HG02610 (cell line): Measurements from ENCODE around the gene NFASC.

Experiments used
- ATAC-seq: cut with Tn5 transposase; IDR thresholded peaks from one replicate; pipeline ENCODE4 v1.9.1; 2021; ENCODE audit warnings: mild to moderate bottlenecking, moderate library complexity; ENCODE audit not compliant: unreplicated experiment

NFASC gene

DNA sequence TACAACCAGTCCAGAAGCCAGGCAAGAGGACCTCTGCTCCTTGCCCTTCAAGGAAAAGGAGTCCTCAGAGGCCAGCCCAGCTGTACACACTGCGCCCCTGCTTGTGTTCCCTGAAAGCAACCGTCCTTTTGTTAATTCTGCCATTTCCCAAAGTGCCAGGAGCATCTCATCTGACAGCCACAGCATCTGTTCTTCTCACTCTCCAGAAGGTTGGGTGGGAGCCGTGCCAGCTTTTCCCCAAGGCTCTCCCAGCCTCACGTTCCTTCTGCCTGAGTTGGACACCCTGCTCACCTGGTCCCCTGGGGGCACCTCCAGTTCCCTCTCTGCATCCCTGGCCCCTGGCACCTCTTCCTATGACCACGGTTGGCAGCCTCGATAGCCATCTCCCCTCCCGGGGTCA lies 161.8 kb downstream of the NFASC start:
- ATAC-seq: no peak

DNA sequence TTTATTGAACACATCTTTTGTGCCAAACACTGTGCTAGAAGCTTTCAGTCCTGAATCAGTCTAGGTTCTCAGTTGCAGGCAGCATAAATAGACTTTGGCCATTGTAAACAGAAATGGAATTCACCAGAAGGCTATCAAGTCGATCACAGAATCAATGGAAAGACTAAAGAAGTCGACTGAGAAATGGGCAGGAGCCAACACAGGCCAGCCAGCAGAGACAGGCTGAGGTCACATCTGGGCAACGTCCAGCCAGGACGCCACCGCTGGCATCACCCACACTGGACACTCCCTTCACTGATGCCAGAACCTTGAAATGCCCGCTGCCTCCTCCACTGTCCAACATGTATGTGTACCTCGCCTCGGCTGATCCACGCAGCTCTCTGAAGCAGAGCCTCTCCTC lies 166.9 kb downstream of the NFASC start:
- ATAC-seq: no peak

DNA sequence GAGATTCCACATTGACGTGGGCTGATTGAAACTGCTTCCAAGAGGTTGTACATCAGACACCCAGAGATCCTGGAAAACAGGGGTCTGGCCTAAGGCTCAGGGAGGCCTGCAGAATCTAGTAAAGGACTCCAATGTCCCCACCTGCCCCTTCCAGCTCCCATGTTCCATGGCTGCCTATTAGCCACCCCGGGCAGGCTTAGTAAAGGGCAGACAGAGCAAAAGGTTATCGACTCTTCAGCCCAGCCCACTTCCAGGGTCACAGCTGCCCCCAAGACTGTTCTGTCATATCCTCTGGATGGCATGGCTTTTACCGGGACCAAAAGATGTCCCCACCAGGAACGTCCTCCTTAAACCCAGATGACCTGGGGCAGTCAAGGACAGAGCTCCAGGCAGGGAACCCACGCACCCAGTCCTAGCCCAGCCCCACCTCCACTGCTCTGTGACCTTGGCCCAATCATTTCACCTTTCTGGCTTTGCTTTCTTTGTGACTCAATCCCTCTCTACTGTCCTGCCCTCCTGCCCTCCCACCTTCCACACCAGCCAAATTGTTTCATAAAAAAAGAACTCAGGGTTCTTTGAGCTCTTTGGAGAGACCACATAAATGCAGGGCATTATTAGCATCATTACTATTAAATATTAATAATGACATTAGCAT lies 167.6 kb downstream of the NFASC start:
- no peak for ATAC-seq

- ATAC-seq: no peak
Observed at GRCh38 chr1:205041001-205041715, 170.5 kb downstream of the NFASC start.

GRCh38 chr1:205041998-205042910 lies 171.6 kb downstream of the NFASC start:
- ATAC-seq: no peak

- ATAC-seq: no peak
Observed at GRCh38 chr1:205042911-205043806, 172.5 kb downstream of the NFASC start, which contains the start of gene CNTN2. TSS of gene CNTN2 (plus strand) at chr1:205043212. CDS start at chr1:205053186, 9,974 bp downstream.

DNA sequence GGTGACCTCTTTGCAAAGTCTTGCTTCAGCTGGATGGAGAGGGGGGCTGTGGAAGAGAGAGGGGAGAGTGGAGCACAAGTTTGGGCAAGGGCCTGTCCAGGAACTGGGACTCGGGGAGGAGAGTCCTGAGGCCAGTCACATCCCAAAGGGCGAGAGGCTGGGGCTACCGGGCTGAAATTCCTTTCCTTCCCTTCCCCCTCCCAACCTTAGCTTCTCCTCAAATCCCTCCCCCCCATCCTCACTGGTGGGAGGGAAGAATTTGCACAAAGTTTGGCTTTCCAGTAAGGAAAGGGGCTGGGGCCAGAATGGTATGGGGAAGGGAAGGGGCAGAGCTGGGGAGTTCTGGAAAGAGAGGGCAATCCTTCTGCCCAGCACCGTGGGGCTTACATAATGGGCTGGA lies 173.2 kb downstream of the NFASC start:
- no peak for ATAC-seq

DNA sequence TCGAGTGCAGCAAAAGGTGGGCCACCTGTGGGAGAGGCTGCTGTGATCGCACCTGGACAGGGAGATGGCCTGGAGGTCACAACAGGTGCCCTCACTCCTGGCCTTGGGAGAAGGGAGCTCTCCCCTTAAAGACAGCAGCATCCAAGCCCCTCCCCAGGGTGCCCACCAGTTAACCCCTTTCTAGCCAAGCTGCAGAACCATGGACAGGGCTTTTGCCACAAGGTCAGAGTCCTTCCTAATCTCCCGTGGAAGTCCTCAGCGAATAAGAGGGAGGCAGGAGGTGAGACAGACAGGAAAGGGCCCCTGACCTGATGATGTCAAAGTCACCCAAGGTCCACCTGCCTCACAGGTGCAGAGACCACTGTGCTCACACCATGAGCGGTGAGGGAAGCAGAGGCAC lies 174.1 kb downstream of the NFASC start:
- no peak for ATAC-seq

DNA sequence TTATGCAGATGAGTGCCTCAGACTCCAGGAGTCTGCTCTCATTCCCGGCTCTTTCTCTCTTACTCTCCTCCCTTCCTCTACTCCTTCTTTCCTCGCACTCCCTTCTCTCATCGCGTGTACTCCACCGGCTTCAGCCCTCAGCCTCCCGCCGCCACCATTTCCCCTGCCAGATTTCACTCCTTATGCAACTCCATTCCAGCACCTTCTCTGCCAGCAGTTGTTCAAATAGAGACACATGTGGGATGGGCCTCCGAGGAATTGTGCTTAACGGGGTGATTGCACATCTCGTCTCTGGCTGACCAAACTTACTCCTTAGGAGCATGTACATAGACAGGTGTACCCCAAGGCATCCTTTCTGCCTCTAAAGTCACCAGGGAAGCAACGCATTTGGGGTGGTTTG lies 174.5 kb downstream of the NFASC start:
- no peak for ATAC-seq

GRCh38 chr1:205046870-205047269 lies 176.2 kb downstream of the NFASC start:
- no peak for ATAC-seq

GRCh38 chr1:205047764-205048231 lies 177.1 kb downstream of the NFASC start:
- no peak for ATAC-seq

DNA sequence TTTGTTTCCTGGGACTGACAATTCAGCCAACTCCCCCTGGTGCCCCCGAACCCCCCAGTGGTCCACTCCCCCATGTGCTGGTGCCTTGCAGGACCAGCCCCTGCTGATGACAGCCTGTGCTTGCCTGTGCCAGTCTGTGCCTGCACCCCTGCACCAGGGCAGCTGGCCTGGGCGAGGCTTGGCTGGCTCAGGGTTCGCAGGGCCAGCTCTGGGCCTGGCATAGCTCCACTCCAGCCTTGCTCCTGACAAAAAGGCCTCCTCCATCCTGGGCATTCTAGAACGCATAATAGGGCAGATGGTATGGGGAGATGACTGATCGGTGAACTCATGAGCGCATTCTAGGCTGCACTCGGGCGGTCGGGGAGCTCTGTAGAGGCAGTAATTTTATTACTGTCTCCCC lies 177.7 kb downstream of the NFASC start:
- ATAC-seq: no peak

- no peak for ATAC-seq
Observed at GRCh38 chr1:205049479-205049878, 178.8 kb downstream of the NFASC start.

GRCh38 chr1:205052690-205053089 lies 182.0 kb downstream of the NFASC start:
- no peak for ATAC-seq

DNA sequence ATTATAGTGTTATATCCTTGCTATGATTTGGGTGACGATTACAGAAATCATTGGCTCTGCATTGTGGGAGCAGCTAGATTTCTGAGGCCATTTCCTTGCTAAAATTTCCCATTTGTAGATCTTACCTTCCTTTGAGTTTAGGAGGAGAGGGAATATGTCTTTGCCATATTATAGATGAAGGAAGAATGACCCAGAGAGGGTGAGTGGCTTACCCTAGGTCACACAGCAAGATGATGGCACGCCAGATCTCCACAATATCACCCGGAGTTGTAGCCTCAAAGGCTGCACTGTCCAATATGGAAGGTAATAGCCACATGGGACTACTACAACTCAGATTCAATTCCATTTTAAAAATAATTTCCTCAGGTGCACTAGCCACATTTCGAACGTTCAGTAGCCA lies 182.6 kb downstream of the NFASC start:
- ATAC-seq: no peak

GRCh38 chr1:205054013-205054412 lies 183.4 kb downstream of the NFASC start:
- no peak for ATAC-seq

DNA sequence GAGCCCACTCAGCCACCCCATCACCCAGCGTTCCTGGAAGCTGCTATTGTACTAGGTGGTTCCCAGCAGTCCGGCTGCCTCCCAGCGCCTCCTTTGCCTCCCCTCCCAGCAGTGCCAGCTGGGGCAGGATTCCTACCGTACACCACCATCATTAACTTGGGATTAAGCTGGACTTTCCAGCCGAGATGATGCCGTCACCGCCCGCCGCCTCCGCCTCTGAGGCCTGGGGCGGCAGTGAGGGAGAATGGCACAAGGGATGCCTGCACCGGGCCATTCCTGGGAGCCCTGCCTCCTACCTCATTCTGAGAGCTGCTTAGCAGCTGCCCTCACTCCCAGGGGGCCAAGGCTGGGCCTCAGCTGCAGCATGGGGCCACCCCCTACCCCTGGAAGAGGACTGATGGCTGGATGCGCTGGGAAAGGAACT lies 185.5 kb downstream of the NFASC start:
- ATAC-seq: no peak

GRCh38 chr1:205056956-205057568 lies 186.4 kb downstream of the NFASC start:
- no peak for ATAC-seq

- ATAC-seq: no peak
Observed at GRCh38 chr1:205057808-205058575, 187.3 kb downstream of the NFASC start.
